Esophagus squamous epithelium (tissue), 4 donors: Measurements from ENCODE around the gene CREB5.

ENCODE experiments used
- CTCF ChIP-seq, 6 experiments: fragments of 450-650 bp in 4 of 6; fragments of 200-600 bp in 2 of 6; sonication (generic) in 2 of 6; IDR thresholded peaks; one replicate each; pipeline ENCODE4 v1.5.1; 2016 to 2019; ENCODE audit warnings: antibody characterized with exemption in 6 of 6, mild to moderate bottlenecking in 4 of 6, moderate library complexity in 4 of 6
- POLR2A ChIP-seq, 4 donors: fragments of 450-650 bp; IDR thresholded peaks; one replicate each; pipeline ENCODE4 v1.6.1; 2017; ENCODE audit warnings: antibody characterized with exemption in 4 of 4, mild to moderate bottlenecking in 4 of 4, moderate library complexity in 3 of 4

GRCh38 chr7:28668085-28668484, 255.8 kb downstream of the CREB5 start:
- no peak for TF ChIP-seq CTCF (IDR thresholded peaks at IDR 0.05)
- TF ChIP-seq POLR2A (IDR thresholded peaks at IDR 0.05), result no peak
